SH-SY5Y (cell line): ENCODE measurements around the gene NPAS2.

Experiments used
- GATA2 ChIP-seq: IDR thresholded peaks from 2 replicates; pipeline ENCODE4 v1.6.1; 2011; ENCODE audit warnings: mild to moderate bottlenecking, low read depth, low read length
- GATA3 ChIP-seq: IDR thresholded peaks from 2 replicates; pipeline ENCODE4 v1.6.1; 2011; ENCODE audit warnings: low read depth, mild to moderate bottlenecking, low read length, moderate library complexity

- TF ChIP-seq GATA2 = no peak
- TF ChIP-seq GATA3 = no peak
Observed at GRCh38 chr2:100781523-100782379, 38.2 kb upstream of the NPAS2 start.
